DOHH2 (cell line): ENCODE results near the gene SYNE3.

Source experiments
- CTCF ChIP-seq: fragments of 200-600 bp; sonication (generic); IDR thresholded peaks from one replicate; pipeline ENCODE4 v1.5.1; 2014; ENCODE audit warnings: antibody characterized with exemption, mild to moderate bottlenecking, low read depth, low read length; ENCODE audit not compliant: poor library complexity, severe bottlenecking
- EZH2phosphoT487 ChIP-seq: fragments of 200-600 bp; sonication (generic); IDR thresholded peaks from 2 replicates; pipeline ENCODE4 v1.6.1; 2017; ENCODE audit warnings: borderline replicate concordance, mild to moderate bottlenecking, antibody characterized with exemption, low read length, moderate library complexity, mixed read lengths

- no peak for TF ChIP-seq CTCF
- TF ChIP-seq EZH2phosphoT487 = no peak
These were observed 49.2 kb downstream of the SYNE3 start for GRCh38 chr14:95467232-95467631.
